HG03064 (cell line): ENCODE data around the gene ACTN3.
"Not testable (repeated sequence)": the region's sequence is repeated elsewhere in the genome, so short reads cannot be mapped to it uniquely, and the experiment has no call there.

Experiments used
- ATAC-seq: cut with Tn5 transposase; IDR thresholded peaks from one replicate; pipeline ENCODE4 v1.9.1; 2021; ENCODE audit warnings: low read depth; ENCODE audit not compliant: unreplicated experiment

Gene ACTN3

DNA sequence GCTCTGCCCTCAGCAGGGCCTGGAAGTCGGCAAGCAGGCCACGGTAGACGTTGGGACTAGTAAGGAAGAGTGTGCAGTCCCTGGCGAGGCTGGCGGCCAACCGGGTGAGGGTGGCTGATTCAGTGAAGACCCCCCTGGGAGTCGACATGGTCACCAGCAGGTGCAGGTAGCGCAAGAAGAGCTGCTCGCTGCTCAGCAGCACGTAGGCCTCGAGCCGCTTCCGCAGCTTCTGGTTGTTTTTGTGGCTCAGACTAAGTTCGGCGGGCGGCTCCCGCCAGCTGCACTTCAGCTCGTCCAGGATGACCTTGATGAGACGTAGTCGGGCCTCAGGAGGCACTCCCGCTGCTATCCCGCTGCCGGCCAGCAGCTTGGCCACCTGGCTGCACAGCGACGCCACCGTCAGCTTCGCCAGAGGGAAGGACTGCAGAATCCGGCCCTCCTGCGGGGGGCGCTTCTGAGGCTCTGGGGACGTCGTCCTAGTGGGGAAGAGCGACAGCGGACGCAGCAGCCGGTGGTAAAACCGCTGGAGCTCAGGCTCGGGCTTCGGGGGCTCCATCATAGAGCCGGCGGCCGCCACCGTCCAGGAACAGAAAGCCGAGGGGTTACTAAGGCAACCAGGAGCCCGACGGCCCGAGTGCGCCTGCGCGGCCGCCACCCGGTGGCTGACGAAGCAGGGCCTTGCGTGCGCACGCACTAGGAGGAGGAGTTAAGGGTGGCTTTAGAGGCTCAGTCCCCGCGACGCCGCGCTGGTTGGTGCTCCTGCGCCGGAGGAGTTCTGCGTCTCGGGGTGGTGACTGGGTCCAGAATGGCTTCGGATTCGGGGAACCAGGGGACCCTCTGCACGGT is 46.0 kb downstream of the ACTN3 start, which contains the start of the genes CCDC87 and CCS:
TSS of gene CCDC87 (minus strand) at position 607 of the 846 bp plus-strand sequence. CDS start at position 559, 48 bp downstream.
TSS of gene CCS (plus strand) at position 729 of the 846 bp plus-strand sequence. CDS start at position 806, 77 bp downstream.
- ATAC-seq: peak; percentile 86

DNA sequence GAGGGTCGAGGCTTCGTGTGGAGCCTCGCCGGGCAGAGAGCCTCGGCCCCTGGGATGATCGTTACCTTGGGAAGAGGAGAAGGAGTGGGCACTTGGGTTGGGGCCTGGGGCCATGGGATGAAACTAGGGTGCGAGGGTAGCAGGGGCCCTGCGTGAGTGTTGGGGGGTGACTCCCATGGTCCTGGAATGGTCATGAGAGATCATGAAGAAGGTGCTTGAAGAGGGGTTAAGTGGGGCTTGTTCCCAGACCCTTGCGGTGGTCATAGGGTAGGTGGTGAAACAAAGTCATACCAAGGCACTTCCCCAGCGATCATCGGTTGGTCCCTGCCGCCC is 46.6 kb downstream of the ACTN3 start:
- ATAC-seq: peak; percentile 3

DNA sequence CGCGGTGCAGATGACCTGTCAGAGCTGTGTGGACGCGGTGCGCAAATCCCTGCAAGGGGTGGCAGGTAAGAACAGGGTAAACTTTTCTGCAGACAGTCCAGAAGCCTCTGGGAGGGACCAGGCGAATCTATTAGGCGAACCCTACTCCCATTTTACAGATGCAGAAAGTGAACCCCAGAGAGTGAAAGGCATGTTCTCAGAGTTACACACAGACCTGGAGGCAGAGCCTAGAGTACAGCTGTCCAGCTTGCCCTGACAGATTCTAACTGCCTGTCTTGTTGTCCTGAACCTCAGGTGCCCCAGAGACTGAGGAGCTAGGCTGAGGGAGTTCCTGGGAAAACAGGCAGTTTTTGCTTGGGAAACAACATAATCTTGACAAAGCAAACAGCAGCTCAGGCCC is 46.9 kb downstream of the ACTN3 start:
- no peak for ATAC-seq

DNA sequence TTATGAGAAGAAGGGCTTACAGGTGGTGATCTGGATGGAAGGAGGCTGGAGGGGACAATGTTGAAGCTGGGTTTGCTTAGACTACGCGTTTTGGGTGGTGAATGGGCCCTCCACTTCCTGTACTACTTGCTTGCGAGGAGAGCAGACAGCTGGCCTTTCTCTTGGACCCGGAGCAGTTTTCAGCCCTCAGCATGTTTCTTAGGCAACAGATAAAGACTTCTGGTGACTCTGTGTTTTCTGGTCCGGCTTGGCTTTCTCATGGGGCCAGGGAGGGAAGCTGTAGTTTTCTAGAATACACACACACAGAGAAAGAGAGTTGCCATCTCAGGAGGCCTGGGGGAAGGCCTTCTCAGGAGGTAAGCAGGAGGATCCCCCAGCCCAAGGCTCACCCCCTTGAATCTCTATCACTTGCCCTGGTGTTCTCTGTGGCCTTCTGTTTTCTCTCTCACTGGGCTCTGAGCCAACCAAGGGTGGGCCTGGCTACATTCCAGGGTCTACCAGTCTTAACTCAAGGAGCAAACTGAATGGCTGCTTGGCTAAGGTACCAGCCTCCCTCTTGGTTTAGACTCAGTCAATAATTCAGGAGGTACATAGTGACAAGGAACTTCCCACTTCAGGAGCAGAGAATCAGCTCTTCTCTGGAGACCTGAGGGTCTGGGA is 48.7 kb downstream of the ACTN3 start:
- no peak for ATAC-seq

DNA sequence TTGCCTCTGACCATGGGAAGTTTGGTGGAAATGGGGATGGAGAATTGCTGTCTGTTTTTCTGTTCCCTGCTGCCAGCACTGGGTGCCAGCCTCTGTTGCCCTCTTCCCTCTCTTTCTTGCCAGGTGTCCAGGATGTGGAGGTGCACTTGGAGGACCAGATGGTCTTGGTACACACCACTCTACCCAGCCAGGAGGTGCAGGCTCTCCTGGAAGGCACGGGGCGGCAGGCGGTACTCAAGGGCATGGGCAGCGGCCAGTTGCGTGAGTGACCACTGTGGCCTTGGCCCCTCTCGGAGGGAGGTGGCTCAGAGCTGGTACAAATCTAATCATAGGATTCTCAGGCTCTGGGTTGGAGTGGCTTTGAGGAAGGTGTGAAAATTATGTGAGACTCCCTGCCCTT is 52.3 kb downstream of the ACTN3 start:
- no peak for ATAC-seq

DNA sequence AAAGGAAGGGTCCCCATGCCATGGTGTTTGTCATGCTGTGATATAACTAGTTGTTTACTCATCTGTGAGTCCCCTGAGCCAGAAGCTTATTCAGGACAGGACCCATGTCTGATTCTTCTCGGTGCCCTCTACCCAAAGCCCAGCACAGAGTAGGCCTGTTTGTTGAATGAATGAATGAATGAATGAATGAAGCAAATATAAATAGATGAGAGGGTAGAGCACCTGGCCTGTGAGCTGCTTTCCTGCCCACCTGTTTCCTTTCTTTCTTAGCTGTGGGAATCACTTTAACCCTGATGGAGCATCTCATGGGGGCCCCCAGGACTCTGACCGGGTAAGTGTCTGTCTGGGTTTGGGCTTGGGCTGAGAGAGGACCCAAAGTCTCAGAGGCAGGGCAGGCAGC is 53.5 kb downstream of the ACTN3 start:
- no peak for ATAC-seq

DNA sequence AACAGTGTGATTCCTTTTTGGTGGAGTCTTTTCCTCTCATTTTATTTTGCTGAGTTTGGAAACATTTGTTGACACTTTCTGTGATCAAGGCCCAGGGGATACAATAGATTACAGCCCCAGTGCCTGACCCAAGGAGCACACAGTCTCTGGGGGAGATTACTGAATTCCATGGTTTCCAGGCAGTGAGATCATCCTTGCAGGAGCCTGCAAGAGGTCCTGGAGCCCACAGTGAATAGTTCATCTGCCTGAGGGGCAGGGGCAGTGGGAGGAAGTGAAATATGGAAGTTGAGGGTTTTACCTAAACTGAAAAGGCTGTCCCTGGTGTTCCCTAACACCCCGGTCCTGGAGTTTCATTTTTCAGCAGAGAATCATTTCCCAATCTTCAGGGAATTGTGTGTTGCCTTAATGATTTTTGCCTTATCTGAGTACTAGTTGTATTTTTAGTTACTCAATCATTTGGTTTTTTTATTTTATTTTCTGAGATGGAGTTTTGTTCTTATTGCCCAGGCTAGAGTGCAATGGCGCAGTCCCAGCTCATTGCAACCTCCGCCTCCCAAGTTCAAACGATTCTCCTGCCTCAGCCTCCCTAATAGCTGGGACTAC is 54.0 kb downstream of the ACTN3 start:
- ATAC-seq: no peak

DNA sequence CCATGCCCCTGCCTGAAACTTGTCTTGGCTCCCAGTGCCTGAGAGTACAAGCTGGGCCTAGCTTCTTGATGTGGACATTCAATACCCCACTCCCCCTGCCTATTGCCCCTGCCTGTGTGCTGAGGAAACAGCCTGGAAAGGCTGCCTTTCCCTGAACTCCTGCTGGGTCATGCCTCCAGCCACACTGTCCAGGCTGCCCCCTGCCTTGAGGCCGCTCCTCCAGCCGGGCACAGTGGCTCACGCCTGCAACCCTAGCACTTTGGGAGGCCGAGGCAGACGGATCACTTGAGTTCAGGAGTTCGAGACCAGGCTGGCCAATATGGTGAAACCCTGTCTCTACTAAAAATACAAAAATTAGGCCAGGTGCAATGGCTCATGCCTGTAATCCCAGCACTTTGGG is 56.4 kb downstream of the ACTN3 start:
- no peak for ATAC-seq

DNA sequence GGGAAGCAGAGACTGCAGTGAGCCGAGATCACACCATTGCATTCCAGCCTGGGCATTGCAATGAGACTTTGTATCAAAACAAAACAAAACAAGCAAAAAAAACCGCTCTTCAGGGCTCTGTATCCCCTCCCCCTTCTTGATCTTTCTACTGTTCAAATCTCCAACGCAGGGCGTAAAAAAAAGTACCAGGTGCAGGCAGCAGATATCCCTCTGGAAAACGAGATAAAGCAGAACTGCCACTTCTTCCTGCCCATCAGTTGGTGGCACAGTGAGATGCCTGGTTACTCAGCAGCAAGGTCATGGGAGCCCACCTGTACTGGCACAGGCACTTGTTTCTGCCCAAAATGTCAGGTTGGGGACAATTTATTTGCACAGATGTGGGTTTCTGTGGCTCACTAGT is 57.5 kb downstream of the ACTN3 start:
- ATAC-seq: no peak

DNA sequence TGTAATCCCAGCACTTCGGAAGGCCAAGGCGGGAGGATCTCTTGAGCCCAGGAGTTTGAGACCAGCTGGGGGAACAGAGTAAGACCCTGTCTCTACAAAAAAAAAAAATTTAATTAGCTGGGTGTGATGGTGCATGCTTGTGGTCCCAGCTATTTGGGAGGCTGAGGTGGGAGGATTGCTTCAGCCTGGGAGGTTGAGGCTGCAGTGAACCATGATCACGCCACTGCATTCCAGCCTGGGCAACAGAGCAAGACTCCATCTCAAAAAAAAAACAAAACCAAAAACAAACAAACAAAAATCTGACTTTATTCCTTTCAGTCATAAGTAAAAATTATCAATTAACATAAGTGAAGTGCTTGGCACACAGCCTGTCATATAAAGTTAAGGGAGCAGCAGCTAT is 59.9 kb downstream of the ACTN3 start:
- ATAC-seq: not testable (repeated sequence)

DNA sequence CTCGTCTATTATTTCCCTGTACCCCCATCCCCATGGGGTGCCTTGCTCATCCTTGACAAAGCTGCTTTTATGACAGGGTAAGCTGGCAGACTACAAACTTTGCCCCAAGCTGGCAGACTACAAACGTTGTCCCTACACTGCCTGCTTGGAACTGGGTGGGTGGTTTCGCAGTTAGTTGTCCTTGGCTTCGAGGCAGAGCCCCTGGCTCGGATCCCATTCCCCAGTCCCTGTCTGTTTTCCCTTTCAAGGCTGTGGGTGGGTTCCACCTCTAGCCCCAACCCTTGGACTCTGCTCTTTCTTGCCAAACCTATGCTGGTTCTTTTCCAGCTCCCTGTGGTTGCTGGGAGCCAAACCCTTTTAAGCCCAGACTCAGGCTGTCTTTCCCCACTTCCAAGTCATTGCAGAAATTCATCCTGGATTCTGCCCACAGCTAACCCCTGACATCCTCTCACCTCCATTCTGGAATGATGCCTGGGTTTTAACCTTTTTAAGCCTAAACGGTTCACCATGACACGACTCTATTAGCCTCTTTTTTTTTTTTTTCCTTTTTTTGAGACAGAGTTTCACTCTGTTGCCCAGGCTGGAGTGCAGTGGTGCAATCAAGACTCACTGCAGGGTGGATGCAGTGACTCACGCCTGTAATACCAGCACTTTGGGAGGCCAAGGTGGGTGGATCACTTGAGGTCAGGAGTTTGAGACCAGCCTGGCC is 60.6 kb downstream of the ACTN3 start:
- ATAC-seq: no peak

DNA sequence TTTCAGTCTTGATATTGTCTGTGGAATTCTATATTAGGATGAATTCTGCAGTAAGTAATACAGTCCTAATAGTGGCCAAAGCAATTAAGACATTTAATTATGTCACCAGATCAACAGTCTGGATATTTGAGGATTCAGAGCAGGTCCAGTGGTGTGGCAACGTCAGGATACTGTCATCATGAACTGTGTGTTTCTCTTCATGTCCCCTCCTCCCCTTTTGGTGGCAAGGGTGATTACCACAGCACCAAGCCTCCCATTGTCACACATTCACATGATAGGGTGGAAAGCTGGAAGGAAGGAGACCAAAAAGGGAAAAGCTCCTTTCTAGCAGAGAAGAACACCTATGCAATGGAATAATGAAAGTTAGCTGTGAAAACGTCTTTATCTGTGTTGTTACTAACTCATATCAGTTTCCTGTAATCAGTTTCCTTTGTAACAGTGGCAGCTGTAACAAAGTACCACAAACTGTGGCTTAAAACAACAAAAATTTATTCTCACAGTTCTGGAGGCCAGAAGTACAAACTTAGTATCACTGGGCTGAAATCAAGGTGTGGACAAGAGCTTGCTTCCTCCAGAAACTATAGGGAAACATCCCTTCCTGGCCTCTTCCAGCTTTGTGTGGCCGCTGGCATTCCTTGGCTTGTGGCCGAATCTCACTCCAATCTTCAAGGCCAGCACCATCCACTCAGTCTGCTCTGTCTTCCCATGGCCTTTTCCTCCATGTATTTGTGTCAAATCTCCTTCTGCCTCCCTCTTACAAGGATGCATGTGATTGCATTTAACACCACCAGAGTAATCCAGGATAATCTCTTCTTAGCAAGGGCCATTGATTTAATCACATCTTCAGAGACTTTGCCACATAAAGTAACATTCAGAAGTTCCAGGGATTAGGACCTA is 63.3 kb downstream of the ACTN3 start:
- no peak for ATAC-seq

DNA sequence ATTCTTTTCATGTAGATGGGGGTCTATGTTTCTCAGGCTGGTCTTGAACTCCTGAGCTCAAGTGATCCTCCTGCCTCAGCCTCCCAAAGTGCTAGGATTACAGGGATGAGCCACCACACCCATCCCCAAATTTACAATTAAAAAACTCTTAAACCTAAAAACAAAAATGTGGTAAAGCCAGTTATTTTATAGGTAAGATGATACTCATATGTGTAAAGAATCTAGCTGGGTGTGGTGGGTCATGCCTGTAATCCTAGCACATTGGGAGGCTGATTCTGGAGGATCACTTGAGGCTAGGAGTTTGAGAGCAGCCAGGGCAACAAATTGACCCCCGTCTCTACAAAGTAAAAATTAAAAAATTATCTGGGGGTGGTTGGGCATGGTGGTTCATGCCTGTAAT is 65.8 kb downstream of the ACTN3 start:
- no peak for ATAC-seq
